ENCODE results near the gene EFHD1. TPM values are rescaled to one million over a fixed set of nuclear protein-coding genes. Genes with fewer than 3 reads are reported as not detected.

EFHD1 gene
- total RNA-seq, 1 donor from 2014 or later = 7.7 TPM

- ATAC-seq (no peak), DNase-seq (no peak)
- intact Hi-C loops (cut with DNase I) = no loop called here
- TF ChIP-seq, protein P1, sequence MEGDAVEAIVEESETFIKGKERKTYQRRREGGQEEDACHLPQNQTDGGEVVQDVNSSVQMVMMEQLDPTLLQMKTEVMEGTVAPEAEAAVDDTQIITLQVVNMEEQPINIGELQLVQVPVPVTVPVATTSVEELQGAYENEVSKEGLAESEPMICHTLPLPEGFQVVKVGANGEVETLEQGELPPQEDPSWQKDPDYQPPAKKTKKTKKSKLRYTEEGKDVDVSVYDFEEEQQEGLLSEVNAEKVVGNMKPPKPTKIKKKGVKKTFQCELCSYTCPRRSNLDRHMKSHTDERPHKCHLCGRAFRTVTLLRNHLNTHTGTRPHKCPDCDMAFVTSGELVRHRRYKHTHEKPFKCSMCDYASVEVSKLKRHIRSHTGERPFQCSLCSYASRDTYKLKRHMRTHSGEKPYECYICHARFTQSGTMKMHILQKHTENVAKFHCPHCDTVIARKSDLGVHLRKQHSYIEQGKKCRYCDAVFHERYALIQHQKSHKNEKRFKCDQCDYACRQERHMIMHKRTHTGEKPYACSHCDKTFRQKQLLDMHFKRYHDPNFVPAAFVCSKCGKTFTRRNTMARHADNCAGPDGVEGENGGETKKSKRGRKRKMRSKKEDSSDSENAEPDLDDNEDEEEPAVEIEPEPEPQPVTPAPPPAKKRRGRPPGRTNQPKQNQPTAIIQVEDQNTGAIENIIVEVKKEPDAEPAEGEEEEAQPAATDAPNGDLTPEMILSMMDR (IDR thresholded peaks at IDR 0.05) = no peak
- Histone ChIP-seq H3K9me3 (no peaks in the 10 kb centered on the region), H3K27me3 (ENCODE audit: low read depth) (no peaks in the 10 kb centered on the region), H3K36me3 (no peaks in the 10 kb centered on the region), H3K4me1 (no peaks in the 10 kb centered on the region), H3K4me3 (no peak overlapping the region), H3K27ac (no peak overlapping the region)
Observed at GRCh38 chr2:232600053-232600773, 33.2 kb upstream of the EFHD1 start.

GRCh38 chr2:232603283-232603682, 30.1 kb upstream of the EFHD1 start:
- Histone ChIP-seq H3K9me3 (no peaks in the 10 kb centered on the region), H3K36me3 (no peaks in the 10 kb centered on the region), H3K27me3 (ENCODE audit: low read depth) (no peaks in the 10 kb centered on the region), H3K27ac (no peak overlapping the region), H3K4me1 (peaks cover 4% of the 10 kb centered on the region), H3K4me3 (no peak overlapping the region)
- TF ChIP-seq, protein P1 (IDR thresholded peaks at IDR 0.05) = no peak
- ATAC-seq (no peak), DNase-seq (no peak)
- intact Hi-C loops (cut with DNase I) = no loop called here

DNA sequence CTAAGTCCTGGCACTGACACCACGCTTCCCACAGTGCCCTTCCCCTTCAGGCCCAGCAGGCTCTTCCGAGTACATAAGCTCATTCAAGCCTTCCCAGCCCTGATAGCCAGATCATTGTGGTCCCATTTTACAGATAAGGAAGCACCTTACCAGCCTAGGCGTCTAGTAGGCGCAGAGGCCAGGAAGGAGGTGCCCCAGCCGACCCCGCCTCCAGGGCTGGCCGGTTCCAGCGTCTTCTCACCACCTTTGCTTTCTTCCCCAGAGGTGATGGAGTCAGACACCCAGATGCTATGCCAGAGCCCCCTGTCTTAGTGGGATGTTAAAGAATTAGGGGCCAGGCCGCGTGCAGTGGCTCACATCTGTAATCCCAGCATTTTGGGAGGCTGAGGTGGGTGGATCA, 28.9 kb upstream of the EFHD1 start:
- no peak overlapping the region for H3K27ac ChIP-seq
- no peak for DNase-seq
- TF ChIP-seq, protein P1 (IDR thresholded peaks at IDR 0.05) = no peak
- H3K27me3 ChIP-seq (ENCODE audit: low read depth) = no peaks in the 10 kb centered on the region
- H3K36me3 ChIP-seq = no peaks in the 10 kb centered on the region
- ATAC-seq = no peak
- intact Hi-C loops (cut with DNase I) = no loop called here
- H3K9me3 ChIP-seq = no peaks in the 10 kb centered on the region
- H3K4me3 ChIP-seq = no peak overlapping the region
- peaks cover 4% of the 10 kb centered on the region for H3K4me1 ChIP-seq

DNA sequence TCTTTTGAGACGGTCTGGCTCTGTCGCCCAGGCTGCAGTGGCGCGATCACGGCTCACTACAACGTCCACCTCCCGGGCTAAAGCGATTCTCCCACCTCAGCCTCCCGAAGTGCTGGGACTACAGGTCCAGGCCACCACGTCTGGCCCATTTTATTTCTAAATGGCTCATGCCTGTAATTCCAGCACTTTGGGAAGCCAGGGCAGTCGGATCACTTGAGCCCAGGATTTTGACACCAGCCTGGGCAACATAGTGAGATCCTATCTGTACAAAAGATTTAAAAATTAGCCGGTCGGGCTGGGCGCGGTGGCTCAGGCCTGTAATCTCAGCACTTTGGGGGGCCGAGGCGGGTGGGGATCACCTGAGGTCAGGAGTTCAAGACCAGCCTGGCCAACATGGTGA, 26.4 kb upstream of the EFHD1 start:
- Histone ChIP-seq H3K4me1 (peaks cover 4% of the 10 kb centered on the region), H3K4me3 (no peak overlapping the region), H3K27ac (no peak overlapping the region), H3K9me3 (no peaks in the 10 kb centered on the region), H3K36me3 (no peaks in the 10 kb centered on the region), H3K27me3 (ENCODE audit: low read depth) (no peaks in the 10 kb centered on the region)
- intact Hi-C loops (cut with DNase I) = no loop called here
- TF ChIP-seq, protein P1 (IDR thresholded peaks at IDR 0.05) = no peak
- no peak for DNase-seq
- ATAC-seq = no peak

DNA sequence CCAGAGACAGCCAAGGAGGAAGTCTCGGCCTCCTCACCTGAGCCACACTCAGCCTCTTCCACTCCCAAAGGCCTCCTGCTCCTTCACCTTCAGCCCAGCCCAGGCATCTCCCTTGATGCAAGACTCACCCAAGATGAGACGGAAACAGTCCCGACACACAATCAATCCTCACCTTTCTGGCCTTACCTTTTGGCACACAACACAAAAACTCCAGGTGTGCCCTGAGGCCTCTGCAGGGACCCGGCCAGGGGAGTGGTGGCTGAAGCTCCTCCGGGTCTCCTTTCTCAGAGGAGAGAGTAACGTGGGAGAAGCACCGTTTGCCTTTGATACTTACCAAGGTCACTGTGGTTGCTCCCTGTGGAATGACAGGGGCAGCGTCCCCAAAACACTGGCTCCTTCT, 23.8 kb upstream of the EFHD1 start:
- no peaks in the 10 kb centered on the region for H3K27me3 ChIP-seq (ENCODE audit: low read depth)

More for the DNA sequence above, 23.8 kb upstream of the EFHD1 start:
- Histone ChIP-seq H3K4me3 (no peak overlapping the region), H3K9me3 (no peaks in the 10 kb centered on the region), H3K4me1 (peaks cover 4% of the 10 kb centered on the region), H3K27ac (no peak overlapping the region), H3K36me3 (no peaks in the 10 kb centered on the region)
- ATAC-seq (no peak), DNase-seq (no peak)
- intact Hi-C loops (cut with DNase I) = no loop called here
- TF ChIP-seq, protein P1 (IDR thresholded peaks at IDR 0.05) = no peak

Data from lower lobe of right lung (tissue), 2 donors.